ENCODE data around the gene FEN1. TPM values are rescaled to one million over a fixed set of nuclear protein-coding genes. Genes with fewer than 3 reads are reported as not detected.
A peak's percentile ranks its signal among the peaks of the same experiment; 100 is the strongest.

Gene FEN1
- total RNA-seq, 1 donor from 2014 or later: 13.8 TPM

DNA sequence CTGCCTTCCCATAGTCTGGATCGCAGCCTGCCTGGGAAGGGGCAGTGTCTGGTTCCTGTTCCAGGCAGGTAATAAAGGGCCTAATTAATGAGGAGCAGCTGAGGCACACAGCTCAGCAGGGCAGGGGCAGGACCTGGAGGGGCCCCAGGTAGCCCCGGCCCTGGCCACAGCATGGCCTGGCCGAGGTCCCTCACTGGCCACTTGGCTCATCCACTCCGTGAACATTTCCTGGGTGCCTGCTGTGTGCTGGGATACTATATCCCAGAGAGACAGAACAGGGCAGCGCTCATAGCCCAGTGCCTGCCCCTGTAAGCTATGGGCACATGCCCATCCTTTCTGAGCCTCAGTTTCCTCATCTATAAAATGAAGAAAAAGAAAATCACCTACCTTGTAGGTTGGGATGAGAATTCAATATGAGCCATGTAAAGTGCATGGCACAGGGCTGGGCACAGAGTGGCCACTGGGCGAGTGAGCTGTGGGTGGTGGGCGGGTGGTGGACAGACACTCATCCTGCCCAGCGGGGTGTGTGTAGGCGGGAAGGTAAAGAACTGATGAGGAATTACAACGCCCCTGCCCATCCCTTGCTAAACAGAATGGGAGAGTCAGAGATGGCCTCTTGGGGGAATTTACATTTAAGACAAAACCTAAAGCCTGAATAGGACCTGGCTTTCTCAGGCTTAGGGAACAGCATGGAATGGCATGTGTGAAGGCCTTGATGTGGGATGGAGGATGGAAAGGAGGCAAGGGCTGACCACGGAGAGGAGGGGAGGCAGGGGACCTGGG lies 31.1 kb upstream of the FEN1 start:
- no peaks in the 10 kb centered on the region for H3K9me3 ChIP-seq (ENCODE audit: insufficient read depth, low read depth, low read length)
- Mint-ChIP-seq H3K27ac (ENCODE audit: unreplicated experiment) (no peak overlapping the region), H3K36me3 (ENCODE audit: low read depth, unreplicated experiment) (peaks cover 4% of the 10 kb centered on the region), H3K4me3 (ENCODE audit: unreplicated experiment) (no peak overlapping the region), H3K27me3 (ENCODE audit: low read depth, unreplicated experiment) (no peaks in the 10 kb centered on the region), H3K4me1 (ENCODE audit: low read depth, unreplicated experiment) (peaks cover 24% of the 10 kb centered on the region), H3K9me3 (ENCODE audit: unreplicated experiment) (no peaks in the 10 kb centered on the region)
- no peak overlapping the region for H3K4me2 ChIP-seq (ENCODE audit: low read length)
- no peaks in the 10 kb centered on the region for H3K27me3 ChIP-seq (ENCODE audit: insufficient read depth, low read length)
- H3K36me3 ChIP-seq (ENCODE audit: insufficient read depth, low read length): no peaks in the 10 kb centered on the region
- H4K20me1 ChIP-seq (ENCODE audit: insufficient read depth, low read length): peaks cover 14% of the 10 kb centered on the region
- DNase-seq (ENCODE audit: low read depth) (no peak), FAIRE-seq (no peak)
- H3K79me2 ChIP-seq (ENCODE audit: insufficient read depth, low read length): peaks cover 53% of the 10 kb centered on the region
- peaks cover 28% of the 10 kb centered on the region for H3K4me1 ChIP-seq (ENCODE audit: insufficient read depth, low read length)
- H2AFZ ChIP-seq (ENCODE audit: low read depth, low read length): no peak overlapping the region
- H3K9ac ChIP-seq (ENCODE audit: low read length): no peak overlapping the region
- TF ChIP-seq EZH2 (IDR thresholded peaks at IDR 0.05; ENCODE audit: insufficient read depth, low read length): no peak
- TF ChIP-seq, protein P1, sequence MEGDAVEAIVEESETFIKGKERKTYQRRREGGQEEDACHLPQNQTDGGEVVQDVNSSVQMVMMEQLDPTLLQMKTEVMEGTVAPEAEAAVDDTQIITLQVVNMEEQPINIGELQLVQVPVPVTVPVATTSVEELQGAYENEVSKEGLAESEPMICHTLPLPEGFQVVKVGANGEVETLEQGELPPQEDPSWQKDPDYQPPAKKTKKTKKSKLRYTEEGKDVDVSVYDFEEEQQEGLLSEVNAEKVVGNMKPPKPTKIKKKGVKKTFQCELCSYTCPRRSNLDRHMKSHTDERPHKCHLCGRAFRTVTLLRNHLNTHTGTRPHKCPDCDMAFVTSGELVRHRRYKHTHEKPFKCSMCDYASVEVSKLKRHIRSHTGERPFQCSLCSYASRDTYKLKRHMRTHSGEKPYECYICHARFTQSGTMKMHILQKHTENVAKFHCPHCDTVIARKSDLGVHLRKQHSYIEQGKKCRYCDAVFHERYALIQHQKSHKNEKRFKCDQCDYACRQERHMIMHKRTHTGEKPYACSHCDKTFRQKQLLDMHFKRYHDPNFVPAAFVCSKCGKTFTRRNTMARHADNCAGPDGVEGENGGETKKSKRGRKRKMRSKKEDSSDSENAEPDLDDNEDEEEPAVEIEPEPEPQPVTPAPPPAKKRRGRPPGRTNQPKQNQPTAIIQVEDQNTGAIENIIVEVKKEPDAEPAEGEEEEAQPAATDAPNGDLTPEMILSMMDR (IDR thresholded peaks at IDR 0.05; ENCODE audit: insufficient read depth, low read depth, low read length): no peak
- no peak overlapping the region for H3K27ac ChIP-seq (ENCODE audit: low read depth, low read length)
- no peak overlapping the region for H3K4me3 ChIP-seq (ENCODE audit: insufficient read depth, low read depth, low read length)

- peaks cover 4% of the 10 kb centered on the region for H3K36me3 Mint-ChIP-seq (ENCODE audit: low read depth, unreplicated experiment)
- no peak overlapping the region for H3K27ac Mint-ChIP-seq (ENCODE audit: unreplicated experiment)
- Histone ChIP-seq H3K9me3 (ENCODE audit: insufficient read depth, low read depth, low read length) (no peaks in the 10 kb centered on the region), H3K4me3 (ENCODE audit: insufficient read depth, low read depth, low read length) (no peak overlapping the region), H3K27me3 (ENCODE audit: insufficient read depth, low read length) (no peaks in the 10 kb centered on the region), H3K9ac (ENCODE audit: low read length) (no peak overlapping the region), H3K27ac (ENCODE audit: low read depth, low read length) (no peak overlapping the region), H3K4me1 (ENCODE audit: insufficient read depth, low read length) (peaks cover 23% of the 10 kb centered on the region), H3K79me2 (ENCODE audit: insufficient read depth, low read length) (peaks cover 48% of the 10 kb centered on the region), H2AFZ (ENCODE audit: low read depth, low read length) (no peak overlapping the region), H3K36me3 (ENCODE audit: insufficient read depth, low read length) (no peaks in the 10 kb centered on the region), H4K20me1 (ENCODE audit: insufficient read depth, low read length) (peaks cover 19% of the 10 kb centered on the region), H3K4me2 (ENCODE audit: low read length) (no peak overlapping the region)
- no peaks in the 10 kb centered on the region for H3K27me3 Mint-ChIP-seq (ENCODE audit: low read depth, unreplicated experiment)
- no peaks in the 10 kb centered on the region for H3K9me3 Mint-ChIP-seq (ENCODE audit: unreplicated experiment)
- no peak for TF ChIP-seq EZH2 (IDR thresholded peaks at IDR 0.05; ENCODE audit: insufficient read depth, low read length)
- TF ChIP-seq, protein P1 (IDR thresholded peaks at IDR 0.05; ENCODE audit: insufficient read depth, low read depth, low read length): no peak
- FAIRE-seq (no peak), DNase-seq (ENCODE audit: low read depth) (no peak)
- H3K4me1 Mint-ChIP-seq (ENCODE audit: low read depth, unreplicated experiment): peaks cover 19% of the 10 kb centered on the region
- H3K4me3 Mint-ChIP-seq (ENCODE audit: unreplicated experiment): no peak overlapping the region
These were observed 30.5 kb upstream of the FEN1 start for GRCh38 chr11:61762223-61762615.

GRCh38 chr11:61762798-61763197 lies 29.9 kb upstream of the FEN1 start:
- DNase-seq (ENCODE audit: low read depth): no peak
- Mint-ChIP-seq H3K36me3 (ENCODE audit: low read depth, unreplicated experiment) (peaks cover 4% of the 10 kb centered on the region), H3K4me1 (ENCODE audit: low read depth, unreplicated experiment) (peaks cover 19% of the 10 kb centered on the region), H3K9me3 (ENCODE audit: unreplicated experiment) (no peaks in the 10 kb centered on the region), H3K27me3 (ENCODE audit: low read depth, unreplicated experiment) (no peaks in the 10 kb centered on the region), H3K4me3 (ENCODE audit: unreplicated experiment) (no peak overlapping the region), H3K27ac (ENCODE audit: unreplicated experiment) (no peak overlapping the region)
- H3K36me3 ChIP-seq (ENCODE audit: insufficient read depth, low read length): no peaks in the 10 kb centered on the region
- FAIRE-seq: no peak
- no peak overlapping the region for H3K4me3 ChIP-seq (ENCODE audit: insufficient read depth, low read depth, low read length)
- no peak overlapping the region for H3K9ac ChIP-seq (ENCODE audit: low read length)
- no peak overlapping the region for H3K27ac ChIP-seq (ENCODE audit: low read depth, low read length)
- TF ChIP-seq EZH2 (IDR thresholded peaks at IDR 0.05; ENCODE audit: insufficient read depth, low read length): no peak
- TF ChIP-seq, protein P1 (IDR thresholded peaks at IDR 0.05; ENCODE audit: insufficient read depth, low read depth, low read length): no peak
- no peak overlapping the region for H2AFZ ChIP-seq (ENCODE audit: low read depth, low read length)
- H3K4me2 ChIP-seq (ENCODE audit: low read length): peak overlapping the region; percentile 19
- no peaks in the 10 kb centered on the region for H3K27me3 ChIP-seq (ENCODE audit: insufficient read depth, low read length)
- H3K79me2 ChIP-seq (ENCODE audit: insufficient read depth, low read length): peaks cover 42% of the 10 kb centered on the region
- H4K20me1 ChIP-seq (ENCODE audit: insufficient read depth, low read length): peaks cover 19% of the 10 kb centered on the region
- no peaks in the 10 kb centered on the region for H3K9me3 ChIP-seq (ENCODE audit: insufficient read depth, low read depth, low read length)
- peaks cover 17% of the 10 kb centered on the region for H3K4me1 ChIP-seq (ENCODE audit: insufficient read depth, low read length)
